Suprapubic skin (tissue), 4 donors: Measurements from ENCODE around the gene CNNM2.

ENCODE experiments used
- CTCF ChIP-seq, 2 donors: fragments of 200-600 bp in 1 of 2; fragments of 450-650 bp in 1 of 2; sonication (generic) in 1 of 2; IDR thresholded peaks; one replicate each; pipeline ENCODE4 v1.5.1; 2016 to 2019; ENCODE audit warnings: antibody characterized with exemption in 2 of 2, mild to moderate bottlenecking in 1 of 2, moderate library complexity in 1 of 2
- EP300 ChIP-seq: sonication (generic); formaldehyde crosslinking; IDR thresholded peaks from one replicate; pipeline ENCODE4 v1.6.1; 2017; ENCODE audit warnings: antibody characterized with exemption
- POLR2A ChIP-seq, 2 donors: fragments of 450-650 bp; IDR thresholded peaks; one replicate each; pipeline ENCODE4 v1.6.1; 2017; ENCODE audit warnings: antibody characterized with exemption in 2 of 2, mild to moderate bottlenecking in 2 of 2, moderate library complexity in 2 of 2
- POLR2AphosphoS5 ChIP-seq, 3 donors: sonication (generic); formaldehyde crosslinking; IDR thresholded peaks; one replicate each; pipeline ENCODE4 v1.6.1; 2017; ENCODE audit warnings: antibody characterized with exemption in 3 of 3

GRCh38 chr10:102965311-102965851 is 47.3 kb downstream of the CNNM2 start:
- TF ChIP-seq POLR2A (IDR thresholded peaks at IDR 0.05) (no peak), CTCF (IDR thresholded peaks at IDR 0.05) (no peak), EP300 (no peak), POLR2AphosphoS5 (IDR thresholded peaks at IDR 0.05) (no peak)
